Activated CD8-positive, alpha-beta memory T cell treated with anti-CD3 and anti-CD28 coated beads for 4 hours (primary cell): ENCODE results near the gene KIAA0232.
"Not testable (repeated sequence)": the region's sequence is repeated elsewhere in the genome, so short reads cannot be mapped to it uniquely, and the experiment has no call there.

Source experiments
- DNase-seq, 2 donors: peaks; one replicate each; pipeline ENCODE4 v3.0.0-alpha.2; 2020; ENCODE audit warnings: low read depth in 2 of 2

Gene KIAA0232

DNA sequence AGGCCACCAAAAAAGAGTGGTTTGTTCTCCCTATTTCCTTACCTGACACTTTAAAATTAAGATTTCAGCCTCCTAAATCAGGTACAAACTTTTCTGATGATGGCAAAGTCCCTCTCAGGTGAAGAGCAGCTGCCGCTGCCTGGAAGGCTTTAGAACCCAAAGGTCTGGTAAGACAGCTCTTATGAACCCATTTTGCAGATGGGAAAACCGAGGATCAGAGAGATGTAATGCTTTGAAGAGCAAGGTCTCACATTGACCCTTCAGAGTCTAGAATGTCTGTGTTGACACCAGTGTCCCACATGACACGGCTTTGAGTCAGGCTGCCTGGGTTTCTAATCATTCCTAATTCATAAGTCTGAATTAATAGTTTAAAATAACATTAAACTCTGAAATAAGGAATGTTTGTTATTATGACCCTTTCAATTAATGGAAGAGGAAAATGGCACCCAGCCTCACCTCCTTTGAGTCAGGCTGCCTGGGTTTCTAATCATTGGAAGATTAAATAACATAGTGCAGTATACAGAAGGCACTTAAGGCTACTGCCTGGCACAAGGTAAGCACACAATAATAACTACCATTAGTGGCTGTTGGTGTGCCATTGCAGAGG, 27.9 kb upstream of the KIAA0232 start:
- DNase-seq: no peak

GRCh38 chr4:6755088-6755753, 27.3 kb upstream of the KIAA0232 start:
- DNase-seq: no peak

DNA sequence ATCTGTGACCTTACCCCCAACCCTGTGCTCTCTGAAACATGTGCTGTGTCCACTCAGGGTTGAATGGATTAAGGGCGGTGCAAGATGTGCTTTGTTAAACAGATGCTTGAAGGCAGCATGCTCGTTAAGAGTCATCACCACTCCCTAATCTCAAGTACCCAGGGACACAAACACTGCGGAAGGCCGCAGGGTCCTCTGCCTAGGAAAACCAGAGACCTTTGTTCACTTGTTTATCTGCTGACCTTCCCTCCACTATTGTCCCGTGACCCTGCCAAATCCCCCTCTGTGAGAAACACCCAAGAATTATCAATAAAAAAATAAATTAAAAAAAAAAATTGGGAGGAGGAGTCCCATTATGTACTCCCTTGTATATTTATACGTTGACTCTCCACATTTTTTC, 26.2 kb upstream of the KIAA0232 start:
- not testable (repeated sequence) for DNase-seq

DNA sequence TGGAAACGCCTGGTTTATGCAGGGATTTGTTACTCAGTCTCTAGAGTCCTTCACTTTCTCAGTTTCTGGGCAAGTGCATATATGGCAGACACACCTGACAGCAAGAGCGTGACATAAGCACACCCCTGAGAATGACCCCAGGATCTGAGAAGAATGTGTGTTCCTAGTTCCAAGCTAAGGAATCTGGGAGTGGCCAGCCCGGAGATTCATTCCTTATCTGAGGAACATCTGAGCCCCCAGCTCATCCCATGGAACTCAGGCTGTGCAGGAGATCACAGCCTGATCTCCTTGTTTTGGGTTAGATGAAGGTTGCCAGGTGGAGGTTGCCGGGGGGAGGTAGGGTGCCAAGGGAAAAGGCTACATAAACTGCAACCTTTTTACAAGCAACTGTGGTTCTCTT, 23.8 kb upstream of the KIAA0232 start:
- no peak for DNase-seq

DNA sequence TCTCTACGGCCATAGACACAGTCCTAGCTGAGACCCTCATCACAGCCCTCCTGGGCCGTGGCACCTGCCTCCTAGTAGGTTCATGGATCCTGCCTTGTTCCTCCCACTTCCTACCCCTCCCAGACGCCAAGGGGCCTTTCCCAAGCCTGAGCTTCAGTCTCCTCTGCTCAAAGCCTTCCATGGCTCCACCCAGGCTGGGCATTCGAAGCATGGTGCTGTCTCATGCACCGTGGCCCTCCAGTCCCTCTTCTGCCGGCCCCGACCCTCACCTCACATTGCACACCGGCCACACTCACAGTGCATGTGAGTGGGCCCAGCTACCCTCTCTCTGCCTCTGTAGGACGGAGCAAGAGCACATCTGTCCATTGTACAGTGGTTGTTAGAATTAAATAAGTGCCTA, 21.7 kb upstream of the KIAA0232 start:
- DNase-seq: no peak

DNA sequence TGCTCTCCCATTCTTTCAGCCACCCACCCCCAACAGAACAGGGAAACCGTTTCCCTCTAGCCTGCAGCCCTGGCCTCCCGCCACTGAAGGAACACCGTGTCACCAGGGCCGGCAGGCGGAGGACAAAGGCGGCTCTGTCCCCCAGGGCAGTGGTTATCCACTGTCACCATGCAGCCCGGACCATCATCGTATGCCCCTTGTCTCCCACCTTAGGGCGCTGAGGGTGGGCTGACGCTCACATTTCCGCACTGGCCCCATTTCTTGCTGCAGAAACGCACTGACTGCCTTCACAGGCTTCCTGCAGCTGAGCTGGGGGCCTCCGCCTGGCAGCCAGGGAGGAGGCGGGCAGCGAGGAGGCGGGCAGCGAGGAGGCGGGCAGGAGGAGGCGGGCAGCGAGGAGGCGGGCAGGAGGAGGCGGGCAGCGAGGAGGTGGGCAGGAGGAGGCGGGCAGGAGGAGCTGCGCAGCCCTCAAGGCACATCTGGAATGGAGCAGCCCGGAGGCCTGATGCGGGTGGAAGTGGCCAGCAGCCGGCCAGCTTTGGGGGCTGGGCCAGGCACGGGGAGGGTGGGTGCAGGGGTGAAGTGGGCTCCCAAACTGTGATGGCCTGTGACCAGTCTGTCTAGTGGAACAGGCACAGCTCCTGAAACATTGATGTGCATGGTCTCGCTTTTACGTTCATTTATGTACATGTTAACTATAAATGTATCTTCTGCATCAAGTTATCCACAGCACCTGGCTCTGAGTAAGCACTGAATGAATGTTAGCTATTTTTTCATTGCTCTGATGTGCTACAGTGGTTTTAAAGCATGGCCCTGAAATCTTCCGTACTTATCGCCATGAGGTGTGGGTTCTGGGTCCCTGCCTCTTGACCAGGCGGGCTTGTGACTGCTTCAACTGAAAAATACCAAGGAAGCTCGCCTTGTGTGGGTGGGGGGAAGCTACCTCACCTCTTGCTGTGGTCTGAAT, 20.6 kb upstream of the KIAA0232 start:
- DNase-seq: no peak

DNA sequence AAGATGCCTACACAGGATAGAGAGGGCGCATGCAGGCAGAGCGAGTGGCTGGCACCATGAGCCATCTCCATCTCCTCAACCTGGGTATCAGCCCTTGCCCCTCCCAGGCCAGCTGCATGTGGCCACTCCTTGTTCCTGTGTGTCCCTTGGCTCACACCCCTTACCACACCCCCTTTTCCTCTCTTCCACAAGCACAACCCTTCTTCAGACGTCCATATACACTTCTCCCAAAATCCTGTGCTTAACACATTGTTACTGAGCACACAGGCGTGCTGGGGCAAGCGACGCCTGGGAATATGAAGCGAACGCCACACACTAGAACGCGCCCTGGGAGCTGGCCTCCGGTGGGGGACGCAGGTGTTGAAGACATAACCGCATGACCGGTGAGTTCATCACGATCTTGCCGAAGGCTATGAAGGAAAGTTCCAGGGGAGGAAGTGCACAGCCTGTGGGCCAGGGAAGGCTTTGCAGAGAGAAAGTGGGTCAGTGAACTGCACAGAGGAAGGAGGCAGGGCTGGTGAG, 19.1 kb upstream of the KIAA0232 start:
- no peak for DNase-seq

- no peak for DNase-seq
Observed at GRCh38 chr4:6764976-6765620, 17.4 kb upstream of the KIAA0232 start.

- DNase-seq: no peak
Observed at GRCh38 chr4:6765703-6766102, 16.8 kb upstream of the KIAA0232 start.

GRCh38 chr4:6767386-6767747, 15.2 kb upstream of the KIAA0232 start:
- DNase-seq: no peak

DNA sequence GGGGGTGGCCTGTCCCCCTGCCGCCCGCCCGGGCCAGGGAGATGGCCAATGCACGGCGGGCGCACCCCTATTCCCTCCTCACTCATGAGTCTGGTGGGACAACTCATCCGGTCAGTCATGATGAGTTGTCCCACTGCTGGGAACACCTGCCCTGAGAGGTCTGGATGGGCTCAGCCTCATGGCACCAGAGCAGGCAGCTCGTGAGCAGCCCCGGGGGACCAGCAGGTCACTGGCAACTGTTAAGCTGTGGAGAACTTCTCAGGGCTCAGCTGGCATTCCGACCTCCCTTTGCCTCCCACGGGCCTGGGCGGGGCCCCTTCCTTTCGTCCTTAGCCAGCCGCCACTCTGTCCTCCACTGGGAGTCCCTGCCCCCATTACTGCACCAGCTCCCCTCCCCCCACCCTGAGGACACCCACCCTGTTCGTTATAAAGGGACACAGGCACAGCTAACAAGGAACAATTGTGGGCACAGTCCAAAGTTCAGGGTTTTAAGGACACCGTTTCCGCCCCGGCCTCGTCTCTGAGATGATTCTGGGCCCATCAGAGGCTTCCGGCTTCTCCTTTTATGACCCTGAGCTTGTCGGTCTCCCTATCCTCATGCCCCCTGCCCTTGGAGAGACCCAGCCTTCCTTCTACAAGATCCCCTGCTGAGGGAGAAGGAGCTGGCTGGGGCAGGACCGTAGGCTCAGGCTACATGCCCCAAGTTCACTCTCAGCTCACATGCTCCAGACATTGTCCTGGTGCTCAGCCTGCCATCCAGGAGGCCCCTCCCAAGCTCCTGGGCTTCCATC, 14.6 kb upstream of the KIAA0232 start:
- DNase-seq: no peak

DNA sequence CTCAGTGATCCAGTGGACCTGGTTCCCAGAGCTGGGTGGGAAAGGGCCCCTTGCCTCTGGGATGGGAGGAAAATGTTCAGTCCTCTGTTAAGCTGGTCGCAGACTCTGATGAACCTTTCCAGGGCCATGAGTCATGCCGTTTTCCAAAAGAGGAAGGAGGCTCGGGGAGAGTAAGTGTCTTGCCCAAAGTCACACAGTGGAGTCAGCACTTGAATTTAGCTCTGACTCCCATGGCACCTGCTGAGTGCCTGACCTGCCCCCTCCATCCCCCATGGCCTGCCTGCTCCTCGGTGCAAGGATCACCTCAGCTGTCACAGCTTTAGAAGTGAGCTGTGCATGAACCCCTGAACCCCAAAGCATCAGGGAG, 14.0 kb upstream of the KIAA0232 start:
- DNase-seq: no peak

- DNase-seq: no peak
Observed at GRCh38 chr4:6769233-6769988, 13.1 kb upstream of the KIAA0232 start.

GRCh38 chr4:6769989-6770420, 12.5 kb upstream of the KIAA0232 start:
- DNase-seq: no peak

GRCh38 chr4:6770581-6771228, 11.8 kb upstream of the KIAA0232 start:
- DNase-seq: no peak

DNA sequence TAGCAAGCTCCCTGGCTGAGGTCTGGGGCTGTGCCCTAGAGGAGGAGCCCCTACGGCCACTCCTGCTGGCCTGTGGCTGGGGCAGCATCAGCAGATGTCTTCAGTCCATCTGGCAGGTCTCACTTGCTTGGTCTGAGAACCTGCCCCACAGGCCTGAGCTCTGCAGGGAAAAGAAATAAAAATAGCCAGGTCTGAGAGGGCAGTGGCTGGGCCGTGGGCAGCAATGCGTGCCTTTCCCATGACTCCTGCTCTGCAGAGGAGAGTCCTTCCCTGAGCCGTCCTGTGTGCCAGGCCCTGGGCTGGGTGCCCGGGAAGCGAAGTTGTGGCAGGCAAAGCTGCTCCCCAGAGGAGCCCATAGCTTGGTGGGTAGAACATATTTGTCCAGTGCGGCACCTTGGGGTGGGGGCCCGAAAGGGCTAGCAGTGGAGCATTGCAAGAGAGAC, 11.3 kb upstream of the KIAA0232 start:
- DNase-seq: no peak

DNA sequence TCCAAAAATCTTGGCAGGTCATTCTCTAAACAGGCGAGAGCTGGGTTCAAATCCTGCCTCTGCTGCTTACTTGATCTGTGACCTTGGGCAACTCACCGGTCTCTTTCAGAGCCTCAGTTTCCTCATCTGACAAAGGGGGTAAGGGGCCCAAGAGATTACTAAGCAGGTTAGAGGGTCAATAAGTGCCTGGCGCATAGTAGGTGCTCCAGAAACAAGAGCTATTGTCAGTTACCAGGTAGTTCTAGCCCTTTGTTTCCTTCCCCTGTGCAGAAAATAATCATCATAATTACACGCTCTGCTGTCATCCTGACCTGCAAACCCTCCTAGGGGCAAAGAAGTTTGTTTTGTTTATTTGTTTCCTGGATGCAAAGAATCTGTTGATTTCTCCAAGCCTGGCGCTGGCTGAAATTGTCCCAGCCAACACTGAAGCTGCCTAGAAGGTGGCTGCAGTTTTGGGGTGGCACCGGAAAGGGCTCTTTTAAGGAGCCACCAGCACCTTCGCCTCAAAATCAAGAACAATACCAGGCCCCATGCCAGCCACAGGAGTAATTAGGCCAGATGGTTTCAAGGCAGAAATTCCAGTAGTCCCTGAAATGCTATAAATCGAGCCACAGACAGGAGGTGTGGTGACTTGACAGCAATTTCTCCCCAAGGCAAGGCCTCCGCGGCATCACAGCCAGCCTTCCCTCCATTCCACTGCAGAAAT, 10.2 kb upstream of the KIAA0232 start:
- DNase-seq: no peak

DNA sequence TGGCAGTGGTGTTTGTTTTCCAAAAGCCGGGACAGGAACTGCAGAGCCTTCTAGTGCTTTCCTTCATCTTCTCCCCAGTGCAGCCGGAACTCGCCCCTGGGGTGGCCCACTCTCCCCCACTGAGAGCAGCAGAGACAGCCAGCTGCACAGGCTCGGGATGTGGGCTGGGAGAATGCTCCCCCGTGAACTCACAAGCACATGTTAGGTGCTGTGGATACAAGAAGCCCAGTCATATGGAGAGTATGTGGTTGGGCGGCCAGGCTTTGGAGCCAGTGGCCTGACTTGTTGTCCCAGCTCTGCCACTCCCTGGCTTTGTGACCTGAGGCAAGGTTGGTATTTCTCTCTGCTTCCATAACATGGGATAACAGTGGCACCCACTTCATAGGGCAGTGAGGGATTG, 9.4 kb upstream of the KIAA0232 start:
- no peak for DNase-seq
